ENCODE results near the gene FERMT3.
"Not testable (repeated sequence)": the region's sequence is repeated elsewhere in the genome, so short reads cannot be mapped to it uniquely, and the experiment has no call there.

The FERMT3 gene

DNA sequence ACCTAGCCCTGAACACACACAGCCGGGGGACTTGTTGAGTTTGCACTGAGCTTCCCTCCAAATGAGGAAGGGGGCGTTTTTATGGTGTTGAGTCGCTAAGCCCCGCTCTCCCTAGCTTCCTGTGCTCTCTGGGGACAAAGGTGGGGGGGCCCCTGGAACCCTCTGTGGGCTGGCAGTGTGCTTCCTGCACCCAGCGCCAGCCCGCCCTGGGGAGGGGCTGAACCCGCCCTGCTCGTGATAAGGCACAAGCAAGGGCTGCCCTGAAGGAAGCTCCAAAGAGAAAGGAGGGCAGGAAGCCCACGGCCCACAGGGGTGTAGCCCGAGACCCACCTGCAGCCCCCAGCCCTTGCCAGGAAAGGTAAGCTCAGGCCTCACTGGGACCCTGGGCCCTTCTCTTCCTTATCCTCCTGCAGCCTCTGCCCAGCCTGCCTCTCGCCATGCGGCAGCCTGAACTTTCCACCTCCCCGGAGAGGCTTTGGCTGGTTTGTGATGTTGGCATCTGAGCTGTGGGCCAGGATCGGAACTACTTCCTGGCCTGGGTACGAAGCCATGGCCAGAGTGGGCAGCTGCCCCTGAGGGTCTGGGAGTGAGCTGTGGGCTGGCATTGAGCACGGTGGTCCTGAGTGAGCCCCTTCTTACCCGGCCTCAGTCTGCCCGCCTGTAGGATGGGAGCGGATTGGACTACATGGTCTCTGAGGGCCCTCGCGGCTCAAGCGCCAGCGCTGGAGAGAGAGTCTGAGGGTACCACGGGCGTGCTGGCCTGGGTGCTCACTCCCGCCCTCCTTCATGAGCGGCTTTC, at the start of gene FERMT3:
Gene FERMT3, plus strand, starts transcription at position 265 of the 799 bp plus-strand sequence. CDS start 644 bp downstream, outside the sequence.
- no peak for DNase-seq (ENCODE audit: low read depth in 2 of 2)

- DNase-seq (ENCODE audit: low read depth in 2 of 2): no peak
Measured at GRCh38 chr11:64157631-64158394, 48.7 kb upstream of the FERMT3 start.

DNA sequence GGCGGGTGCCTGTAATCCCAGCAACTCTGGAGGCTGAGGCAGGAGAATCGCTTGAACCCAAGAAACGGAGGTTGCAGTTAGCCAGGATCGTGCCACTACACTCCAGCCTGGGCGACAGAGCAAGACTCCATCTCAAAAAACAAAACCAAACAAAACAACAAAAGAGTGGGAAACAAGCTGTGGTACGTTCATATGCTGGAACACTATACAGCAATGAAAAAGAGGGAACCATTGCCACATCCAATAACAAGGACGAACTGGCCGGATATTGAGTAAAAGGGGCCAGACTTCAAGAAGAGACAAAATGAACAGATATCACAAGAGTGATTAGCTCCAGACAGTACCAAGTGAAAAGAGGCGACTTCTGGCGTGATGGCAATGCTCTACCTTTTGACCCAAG, 45.5 kb upstream of the FERMT3 start:
- no peak for DNase-seq (ENCODE audit: low read depth in 2 of 2)

- DNase-seq (ENCODE audit: low read depth in 2 of 2): not testable (repeated sequence)
Measured at GRCh38 chr11:64162769-64163168, 43.8 kb upstream of the FERMT3 start.

DNA sequence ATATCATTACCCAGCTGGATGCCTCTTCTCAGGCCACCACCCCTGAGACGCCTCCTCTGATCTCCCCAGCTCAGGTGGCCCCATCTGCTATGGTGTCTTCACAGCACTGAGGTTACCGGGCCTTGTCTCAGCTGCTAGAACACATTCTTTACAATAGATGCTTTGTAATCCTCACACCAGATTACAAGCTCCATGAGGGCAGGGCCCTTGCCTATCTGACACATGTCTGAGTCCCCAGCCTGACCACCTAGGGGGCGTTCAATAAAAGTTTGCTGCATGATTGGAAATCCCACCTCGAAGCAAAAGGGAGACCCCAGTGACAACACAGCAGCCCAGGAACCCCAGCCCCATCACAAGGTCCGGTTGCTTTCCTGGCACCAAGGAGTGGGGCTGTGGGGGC, 42.6 kb upstream of the FERMT3 start:
- DNase-seq (ENCODE audit: low read depth in 2 of 2): no peak

GRCh38 chr11:64164392-64165312, 41.9 kb upstream of the FERMT3 start:
- no peak for DNase-seq (ENCODE audit: low read depth in 2 of 2)

GRCh38 chr11:64165481-64165841, 41.1 kb upstream of the FERMT3 start:
- DNase-seq (ENCODE audit: low read depth in 2 of 2): no peak

DNA sequence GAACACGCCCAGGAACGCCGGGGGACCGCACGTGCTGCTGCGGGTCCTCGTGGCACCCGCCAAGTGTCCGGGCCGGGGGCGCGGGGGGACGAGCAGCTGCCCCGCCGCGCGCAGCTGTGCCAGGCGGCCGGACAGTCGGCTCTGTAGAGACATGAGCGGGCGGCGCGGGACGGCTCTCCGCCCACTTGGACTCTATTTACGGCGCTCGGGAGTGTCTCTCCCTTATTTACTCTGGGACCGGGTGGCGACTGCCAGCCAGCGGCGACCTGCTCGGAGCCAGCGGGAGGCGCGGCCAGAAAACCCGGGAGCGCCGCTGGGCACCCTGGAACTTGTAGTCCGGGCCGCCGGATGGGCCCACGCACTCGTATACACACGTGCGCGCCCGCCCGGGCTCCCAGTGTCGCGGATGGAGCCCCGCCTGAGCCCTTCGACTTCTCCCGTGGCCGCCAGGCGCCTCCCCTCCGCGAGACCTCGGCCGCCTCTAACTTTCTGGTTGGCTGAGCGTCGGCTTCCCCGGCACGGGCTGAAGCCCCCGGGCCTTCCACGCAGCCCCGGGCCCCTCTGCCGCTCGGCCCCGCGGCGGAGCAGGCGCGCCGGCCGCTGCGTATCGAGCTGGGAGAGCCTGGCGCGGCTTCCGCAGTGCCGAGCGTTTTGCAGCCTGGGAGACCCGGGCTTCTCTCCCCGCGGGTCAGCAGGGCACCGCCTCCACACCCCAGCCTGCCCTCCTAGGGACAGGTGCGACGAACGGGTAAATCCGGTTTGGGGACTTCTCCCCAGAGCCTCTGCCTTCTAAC, 40.5 kb upstream of the FERMT3 start, which contains the start of gene MACROD1:
Gene MACROD1, minus strand, starts transcription at position 272 of the 794 bp plus-strand sequence. Its CDS starts 119 bp downstream, at position 153.
- DNase-seq (ENCODE audit: low read depth in 2 of 2): peak; percentile 55 to 60

GRCh38 chr11:64170419-64170818, 36.1 kb upstream of the FERMT3 start:
- no peak for DNase-seq (ENCODE audit: low read depth in 2 of 2)

DNA sequence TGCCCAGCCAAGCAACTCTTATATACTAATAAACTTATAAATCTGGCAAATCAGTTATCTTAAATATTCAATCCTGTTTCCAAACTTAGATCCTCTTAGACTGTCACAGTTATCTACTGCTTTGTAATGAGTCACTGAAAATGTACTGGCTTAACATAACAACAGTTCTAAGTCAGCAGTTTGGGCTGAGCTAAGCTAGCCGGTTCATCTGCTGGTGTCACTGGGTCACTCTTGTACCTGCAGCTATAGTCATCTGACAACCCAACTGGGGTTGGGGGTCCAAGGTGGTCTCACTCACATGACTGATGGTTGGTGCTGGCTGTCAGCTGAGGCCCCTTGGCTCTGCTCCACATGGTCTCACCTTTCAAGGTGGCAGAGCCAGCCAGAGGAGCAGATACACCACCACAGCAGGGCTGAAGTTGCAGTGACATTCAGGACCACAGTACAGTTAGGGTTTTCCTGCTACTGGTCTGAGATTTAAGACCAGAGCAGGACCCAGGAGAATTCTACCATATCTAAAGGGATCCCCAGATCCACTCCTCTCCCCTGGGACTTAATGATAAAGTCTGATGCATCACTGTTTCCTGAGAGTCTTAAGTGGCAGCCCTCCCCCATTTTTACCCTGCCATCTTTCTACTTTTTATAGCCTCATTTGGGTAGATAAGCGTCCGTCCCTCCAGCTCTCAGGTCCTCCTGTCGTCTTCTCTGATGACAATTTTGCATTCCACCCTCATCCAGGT, 32.7 kb upstream of the FERMT3 start:
- no peak for DNase-seq (ENCODE audit: low read depth in 2 of 2)

- no peak for DNase-seq (ENCODE audit: low read depth in 2 of 2)
Measured at GRCh38 chr11:64176751-64177150, 29.8 kb upstream of the FERMT3 start.

DNA sequence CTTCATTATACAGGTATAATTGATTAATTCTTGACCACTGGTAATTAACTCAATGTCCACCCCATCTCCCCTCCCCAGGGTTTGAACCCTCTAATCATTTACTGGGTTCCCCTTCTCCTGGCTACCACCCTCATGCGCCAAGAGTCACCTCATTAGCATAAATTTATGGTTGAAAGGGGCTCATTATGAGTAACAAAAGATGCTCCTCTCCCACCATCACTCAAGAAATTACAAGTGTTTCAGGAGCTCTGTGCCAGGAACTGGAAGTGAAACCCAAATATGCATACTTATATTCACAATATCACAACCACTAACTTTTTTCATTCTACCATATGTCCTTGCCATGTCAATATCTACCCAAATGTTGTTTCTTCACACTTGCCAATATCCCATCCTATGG, 28.3 kb upstream of the FERMT3 start:
- no peak for DNase-seq (ENCODE audit: low read depth in 2 of 2)

- no peak for DNase-seq (ENCODE audit: low read depth in 2 of 2)
Measured at GRCh38 chr11:64178951-64179639, 27.4 kb upstream of the FERMT3 start.

GRCh38 chr11:64180891-64181290, 25.6 kb upstream of the FERMT3 start:
- DNase-seq (ENCODE audit: low read depth in 2 of 2): no peak

GRCh38 chr11:64181506-64182411, 24.8 kb upstream of the FERMT3 start:
- DNase-seq (ENCODE audit: low read depth in 2 of 2): no peak

GRCh38 chr11:64183890-64184289, 22.6 kb upstream of the FERMT3 start:
- no peak for DNase-seq (ENCODE audit: low read depth in 2 of 2)

GRCh38 chr11:64185175-64185692, 21.3 kb upstream of the FERMT3 start:
- DNase-seq (ENCODE audit: low read depth in 2 of 2): no peak

DNA sequence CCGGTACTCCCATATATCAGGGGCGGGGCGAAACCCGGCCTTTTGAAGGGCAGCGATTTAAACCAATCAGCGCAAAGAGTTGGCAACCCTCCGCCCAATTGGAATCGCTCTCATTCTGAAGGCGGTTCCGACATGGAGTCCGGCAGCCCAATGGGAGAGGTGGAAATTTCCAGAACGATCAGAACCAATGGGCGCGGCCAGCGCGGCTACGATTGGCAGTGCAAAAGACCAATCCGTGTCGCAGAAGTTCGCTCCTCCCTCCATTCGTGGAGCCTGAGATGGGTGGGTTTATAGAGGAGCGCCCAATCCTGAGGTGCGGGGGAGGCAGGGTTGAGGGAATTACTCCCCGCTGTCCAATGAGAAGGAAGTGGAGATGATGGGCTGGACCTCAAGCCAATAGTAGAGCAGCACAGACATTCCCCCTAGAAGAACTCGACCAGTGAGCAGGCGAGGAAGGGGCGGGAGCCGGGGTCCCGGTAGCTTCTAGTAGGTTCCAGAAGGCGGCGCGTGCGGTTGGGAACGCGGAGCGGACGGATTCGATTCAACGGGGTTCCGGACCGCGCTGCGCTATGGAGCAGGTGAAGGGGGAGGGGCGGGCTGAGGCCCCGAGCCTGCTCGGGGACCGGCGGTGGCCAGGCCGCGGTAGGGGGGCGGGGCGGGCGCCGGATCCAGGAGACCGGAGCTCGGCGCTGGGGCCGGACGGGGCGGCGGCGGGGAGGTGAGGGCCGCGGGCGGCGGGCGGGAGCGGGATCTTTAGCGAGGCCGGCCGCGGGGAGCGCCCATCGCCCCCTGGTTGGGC, 20.6 kb upstream of the FERMT3 start, which contains the start of gene STIP1:
Gene STIP1, plus strand, starts transcription at position 479 of the 799 bp plus-strand sequence. Its CDS starts 91 bp downstream, at position 570.
- DNase-seq (ENCODE audit: low read depth in 2 of 2): peak; percentile 95 to 97
